Dendritic cell treated with granulocyte-macrophage colony-stimulating factor and Interleukin-4, amounts not matched to agents 40 ng/mL and 50 ng/mL, for 4 days (primary cell): Measurements from ENCODE around the gene RLN3.

Experiments used
- H3K27ac Mint-ChIP-seq: one replicate; pipeline ENCODE4 v1.8.0; 2022; ENCODE audit warnings: mild to moderate bottlenecking, mixed read lengths
- H3K27me3 Mint-ChIP-seq: one replicate; pipeline ENCODE4 v1.8.0; 2022; ENCODE audit warnings: mild to moderate bottlenecking, mixed read lengths
- H3K36me3 Mint-ChIP-seq: one replicate; pipeline ENCODE4 v1.8.0; 2022; ENCODE audit warnings: low read depth, mixed read lengths
- H3K4me1 Mint-ChIP-seq: one replicate; pipeline ENCODE4 v1.8.0; 2022; ENCODE audit warnings: low read depth, mixed read lengths
- H3K4me3 Mint-ChIP-seq: one replicate; pipeline ENCODE4 v1.8.0; 2022; ENCODE audit warnings: mild to moderate bottlenecking, moderate library complexity, mixed read lengths
- H3K9me3 Mint-ChIP-seq: one replicate; pipeline ENCODE4 v1.8.0; 2022; ENCODE audit warnings: mixed read lengths
- intact Hi-C: fragments of 100-400 bp; cut with micrococcal nuclease; formaldehyde crosslinking; loops from one replicate; pipeline ENCODE4 v1.15.0; 2022

RLN3 gene

GRCh38 chr19:14027856-14028450 is at the start of gene RLN3:
TSS of gene RLN3 (plus strand) at chr19:14028148. CDS start at chr19:14028205, 57 bp downstream.
- H3K4me3 Mint-ChIP-seq: no peak within 1 kb of the TSS
- peaks cover 20% of the 10 kb centered on the region for H3K36me3 Mint-ChIP-seq
- H3K27me3 Mint-ChIP-seq: no peaks in the 10 kb centered on the region
- H3K27ac Mint-ChIP-seq: peak within 1 kb of the TSS; percentile 91
- no peaks in the 10 kb centered on the region for H3K9me3 Mint-ChIP-seq
- intact Hi-C loops: no loop called here
- H3K4me1 Mint-ChIP-seq: peaks cover 50% of the 10 kb centered on the region

GRCh38 chr19:13978351-13979243 is 49.4 kb upstream of the RLN3 start:
- Mint-ChIP-seq H3K27ac (peak overlapping the region; percentile 86), H3K4me1 (peaks cover 45% of the 10 kb centered on the region), H3K27me3 (no peaks in the 10 kb centered on the region), H3K36me3 (peaks cover 85% of the 10 kb centered on the region), H3K4me3 (peak overlapping the region; percentile 71), H3K9me3 (no peaks in the 10 kb centered on the region)
- intact Hi-C loops: loop anchor here (2.0 kb wide), 1 partner anchor 26 kb away; no protein-coding TSS in a partner anchor

- H3K27me3 Mint-ChIP-seq: no peaks in the 10 kb centered on the region
- H3K9me3 Mint-ChIP-seq: no peaks in the 10 kb centered on the region
- peaks cover 46% of the 10 kb centered on the region for H3K4me1 Mint-ChIP-seq
- peaks cover 80% of the 10 kb centered on the region for H3K36me3 Mint-ChIP-seq
- H3K4me3 Mint-ChIP-seq: peak overlapping the region; percentile 70
- H3K27ac Mint-ChIP-seq: peak overlapping the region; percentile 86
- intact Hi-C loops: loop anchor here (2.0 kb wide), 1 partner anchor 26 kb away; no protein-coding TSS in a partner anchor
These were observed 48.7 kb upstream of the RLN3 start for GRCh38 chr19:13979244-13979615.

- Mint-ChIP-seq H3K4me1 (peaks cover 51% of the 10 kb centered on the region), H3K4me3 (peak overlapping the region; percentile 70), H3K27me3 (no peaks in the 10 kb centered on the region), H3K36me3 (peaks cover 75% of the 10 kb centered on the region), H3K27ac (peak overlapping the region; percentile 86), H3K9me3 (no peaks in the 10 kb centered on the region)
- intact Hi-C loops: loop anchor here (2.0 kb wide), 1 partner anchor 25 kb away; no protein-coding TSS in a partner anchor
These were observed 48.3 kb upstream of the RLN3 start for GRCh38 chr19:13979686-13980085.

- no peaks in the 10 kb centered on the region for H3K9me3 Mint-ChIP-seq
- H3K27me3 Mint-ChIP-seq: no peaks in the 10 kb centered on the region
- H3K36me3 Mint-ChIP-seq: peaks cover 69% of the 10 kb centered on the region
- intact Hi-C loops: no loop called here
- H3K4me1 Mint-ChIP-seq: peaks cover 57% of the 10 kb centered on the region
- no peak overlapping the region for H3K4me3 Mint-ChIP-seq
- H3K27ac Mint-ChIP-seq: peak overlapping the region; percentile 74
These were observed 47.6 kb upstream of the RLN3 start for GRCh38 chr19:13980340-13980739.

- Mint-ChIP-seq H3K4me1 (peaks cover 57% of the 10 kb centered on the region), H3K4me3 (no peak overlapping the region), H3K27me3 (no peaks in the 10 kb centered on the region), H3K9me3 (no peaks in the 10 kb centered on the region), H3K27ac (peak overlapping the region; percentile 74), H3K36me3 (peaks cover 62% of the 10 kb centered on the region)
- intact Hi-C loops: no loop called here
These were observed 46.9 kb upstream of the RLN3 start for GRCh38 chr19:13981021-13981420.

GRCh38 chr19:13981467-13981866 is 46.5 kb upstream of the RLN3 start:
- intact Hi-C loops: no loop called here
- H3K4me3 Mint-ChIP-seq: no peak overlapping the region
- no peaks in the 10 kb centered on the region for H3K9me3 Mint-ChIP-seq
- no peaks in the 10 kb centered on the region for H3K27me3 Mint-ChIP-seq
- peaks cover 61% of the 10 kb centered on the region for H3K4me1 Mint-ChIP-seq
- H3K27ac Mint-ChIP-seq: peak overlapping the region; percentile 74
- H3K36me3 Mint-ChIP-seq: peaks cover 57% of the 10 kb centered on the region

GRCh38 chr19:13981988-13982501 is 45.9 kb upstream of the RLN3 start:
- Mint-ChIP-seq H3K27me3 (no peaks in the 10 kb centered on the region), H3K36me3 (peaks cover 52% of the 10 kb centered on the region), H3K9me3 (no peaks in the 10 kb centered on the region), H3K27ac (peak overlapping the region; percentile 74), H3K4me3 (no peak overlapping the region), H3K4me1 (peaks cover 67% of the 10 kb centered on the region)
- intact Hi-C loops: no loop called here

GRCh38 chr19:13982773-13983172 is 45.2 kb upstream of the RLN3 start:
- intact Hi-C loops: no loop called here
- no peaks in the 10 kb centered on the region for H3K9me3 Mint-ChIP-seq
- peaks cover 74% of the 10 kb centered on the region for H3K4me1 Mint-ChIP-seq
- H3K27ac Mint-ChIP-seq: no peak overlapping the region
- no peaks in the 10 kb centered on the region for H3K27me3 Mint-ChIP-seq
- H3K36me3 Mint-ChIP-seq: peaks cover 48% of the 10 kb centered on the region
- no peak overlapping the region for H3K4me3 Mint-ChIP-seq

GRCh38 chr19:13983213-13983889 is 44.6 kb upstream of the RLN3 start:
- Mint-ChIP-seq H3K4me1 (peaks cover 75% of the 10 kb centered on the region), H3K27ac (no peak overlapping the region)

GRCh38 chr19:13984186-13984585 is 43.8 kb upstream of the RLN3 start:
- intact Hi-C loops: no loop called here
- H3K27ac Mint-ChIP-seq: peak overlapping the region; percentile 100
- no peaks in the 10 kb centered on the region for H3K27me3 Mint-ChIP-seq
- peaks cover 79% of the 10 kb centered on the region for H3K4me1 Mint-ChIP-seq
- H3K4me3 Mint-ChIP-seq: no peak overlapping the region
- H3K36me3 Mint-ChIP-seq: peaks cover 53% of the 10 kb centered on the region
- H3K9me3 Mint-ChIP-seq: no peaks in the 10 kb centered on the region

More at GRCh38 chr19:13983213-13983889, 44.6 kb upstream of the RLN3 start:
- intact Hi-C loops: no loop called here
- H3K27me3 Mint-ChIP-seq: no peaks in the 10 kb centered on the region
- peaks cover 45% of the 10 kb centered on the region for H3K36me3 Mint-ChIP-seq
- no peaks in the 10 kb centered on the region for H3K9me3 Mint-ChIP-seq
- no peak overlapping the region for H3K4me3 Mint-ChIP-seq

- peaks cover 80% of the 10 kb centered on the region for H3K4me1 Mint-ChIP-seq
- peaks cover 55% of the 10 kb centered on the region for H3K36me3 Mint-ChIP-seq
- no peaks in the 10 kb centered on the region for H3K9me3 Mint-ChIP-seq
- H3K27ac Mint-ChIP-seq: peak overlapping the region; percentile 100
- H3K27me3 Mint-ChIP-seq: no peaks in the 10 kb centered on the region
- intact Hi-C loops: loop anchor here (5.0 kb wide), 1 partner anchor 47 kb away; the partner anchor contains the start of gene IL27RA
- H3K4me3 Mint-ChIP-seq: peak overlapping the region; percentile 61
These were observed 42.8 kb upstream of the RLN3 start for GRCh38 chr19:13984875-13985741.
